Adrenal gland (tissue), 5 donors: ENCODE data around the gene ZMYND8.

Experiments used
- CTCF ChIP-seq, 6 experiments: fragments of 450-650 bp in 4 of 6; fragments of 200-600 bp in 2 of 6; sonication (generic) in 1 of 6; IDR thresholded peaks; 1 replicate in 5 of 6; 2 replicates in 1 of 6; pipeline versions ENCODE4 v1.5.1 to v1.8.0; 2016 to 2021; ENCODE audit warnings: antibody characterized with exemption in 6 of 6, mild to moderate bottlenecking in 2 of 6, moderate library complexity in 1 of 6
- POLR2A ChIP-seq, 2 donors: fragments of 450-650 bp; IDR thresholded peaks; one replicate each; pipeline ENCODE4 v1.6.1; 2017; ENCODE audit warnings: antibody characterized with exemption in 2 of 2, mild to moderate bottlenecking in 2 of 2, moderate library complexity in 1 of 2
- donor health status: DM: no; HTN: no; CAD: no.

GRCh38 chr20:47389867-47390347, 33.4 kb upstream of the ZMYND8 start:
- TF ChIP-seq CTCF (IDR thresholded peaks at IDR 0.05) (no peak), POLR2A (IDR thresholded peaks at IDR 0.05) (no peak)
